ENCODE data around the gene DENND4A. TPM values are rescaled to one million over a fixed set of nuclear protein-coding genes. Genes with fewer than 3 reads are reported as not detected.

The DENND4A gene
- total and polyA plus RNA-seq, 9 of the 15 experiments (the other 6 are each of a cell fraction or from before 2014, with no cell fraction given), result 6.8 to 32.3 (median 19.9) TPM

DNA sequence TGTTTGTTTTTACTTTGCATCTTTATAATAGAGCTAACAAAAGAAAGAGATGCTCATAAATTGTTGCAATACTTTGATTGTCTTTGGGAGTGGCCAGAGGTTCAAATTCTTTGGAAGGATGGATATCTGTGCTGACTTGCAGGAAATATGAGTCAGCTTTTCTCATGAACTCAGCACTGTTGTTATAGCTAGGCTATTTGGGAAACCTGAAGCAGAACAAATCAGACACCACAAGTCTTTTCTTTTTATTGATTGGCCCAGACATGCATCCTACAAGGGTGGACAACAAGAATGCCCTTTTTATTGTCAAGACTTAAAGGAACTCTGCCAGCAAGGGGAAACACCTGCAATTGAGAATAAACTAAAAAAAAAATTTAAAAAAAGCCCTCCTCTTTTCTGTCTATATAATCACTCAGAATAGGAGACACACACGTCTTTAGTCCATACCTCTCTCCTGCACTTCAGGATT lies 4.6 kb upstream of the DENND4A start (continued):
- TF ChIP-seq POLR3G (IDR thresholded peaks at IDR 0.05; ENCODE audit: extremely low read depth, insufficient read length, insufficient replicate concordance), result no peak
- TF ChIP-seq YY1 (IDR thresholded peaks at IDR 0.05; ENCODE audit: borderline replicate concordance in 1 of 3, control insufficient read depth in 1 of 3, extremely low read depth in 1 of 3, insufficient read depth in 3 of 3, insufficient read length in 1 of 3, insufficient replicate concordance in 2 of 3, low read depth in 1 of 3, low read length in 2 of 3), result no peak
- TF ChIP-seq, protein P1, sequence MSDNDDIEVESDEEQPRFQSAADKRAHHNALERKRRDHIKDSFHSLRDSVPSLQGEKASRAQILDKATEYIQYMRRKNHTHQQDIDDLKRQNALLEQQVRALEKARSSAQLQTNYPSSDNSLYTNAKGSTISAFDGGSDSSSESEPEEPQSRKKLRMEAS (CRISPR knock-in tag; IDR thresholded peaks at IDR 0.05), result no peak
- TF ChIP-seq, protein P2, sequence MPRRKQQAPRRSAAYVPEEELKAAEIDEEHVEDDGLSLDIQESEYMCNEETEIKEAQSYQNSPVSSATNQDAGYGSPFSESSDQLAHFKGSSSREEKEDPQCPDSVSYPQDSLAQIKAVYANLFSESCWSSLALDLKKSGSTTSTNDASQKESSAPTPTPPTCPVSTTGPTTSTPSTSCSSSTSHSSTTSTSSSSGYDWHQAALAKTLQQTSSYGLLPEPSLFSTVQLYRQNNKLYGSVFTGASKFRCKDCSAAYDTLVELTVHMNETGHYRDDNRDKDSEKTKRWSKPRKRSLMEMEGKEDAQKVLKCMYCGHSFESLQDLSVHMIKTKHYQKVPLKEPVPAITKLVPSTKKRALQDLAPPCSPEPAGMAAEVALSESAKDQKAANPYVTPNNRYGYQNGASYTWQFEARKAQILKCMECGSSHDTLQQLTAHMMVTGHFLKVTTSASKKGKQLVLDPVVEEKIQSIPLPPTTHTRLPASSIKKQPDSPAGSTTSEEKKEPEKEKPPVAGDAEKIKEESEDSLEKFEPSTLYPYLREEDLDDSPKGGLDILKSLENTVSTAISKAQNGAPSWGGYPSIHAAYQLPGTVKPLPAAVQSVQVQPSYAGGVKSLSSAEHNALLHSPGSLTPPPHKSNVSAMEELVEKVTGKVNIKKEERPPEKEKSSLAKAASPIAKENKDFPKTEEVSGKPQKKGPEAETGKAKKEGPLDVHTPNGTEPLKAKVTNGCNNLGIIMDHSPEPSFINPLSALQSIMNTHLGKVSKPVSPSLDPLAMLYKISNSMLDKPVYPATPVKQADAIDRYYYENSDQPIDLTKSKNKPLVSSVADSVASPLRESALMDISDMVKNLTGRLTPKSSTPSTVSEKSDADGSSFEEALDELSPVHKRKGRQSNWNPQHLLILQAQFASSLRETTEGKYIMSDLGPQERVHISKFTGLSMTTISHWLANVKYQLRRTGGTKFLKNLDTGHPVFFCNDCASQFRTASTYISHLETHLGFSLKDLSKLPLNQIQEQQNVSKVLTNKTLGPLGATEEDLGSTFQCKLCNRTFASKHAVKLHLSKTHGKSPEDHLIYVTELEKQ (CRISPR knock-in tag; IDR thresholded peaks at IDR 0.05), result no peak
- TF ChIP-seq SIX5 (IDR thresholded peaks at IDR 0.05; ENCODE audit: borderline replicate concordance in 1 of 2, insufficient read depth in 1 of 2, low read depth in 1 of 2, low read length in 2 of 2), result no peak
- no peak for TF ChIP-seq ZNF507 (tag; conservative IDR thresholded peaks at IDR 0.05)
- TF ChIP-seq, protein P3, sequence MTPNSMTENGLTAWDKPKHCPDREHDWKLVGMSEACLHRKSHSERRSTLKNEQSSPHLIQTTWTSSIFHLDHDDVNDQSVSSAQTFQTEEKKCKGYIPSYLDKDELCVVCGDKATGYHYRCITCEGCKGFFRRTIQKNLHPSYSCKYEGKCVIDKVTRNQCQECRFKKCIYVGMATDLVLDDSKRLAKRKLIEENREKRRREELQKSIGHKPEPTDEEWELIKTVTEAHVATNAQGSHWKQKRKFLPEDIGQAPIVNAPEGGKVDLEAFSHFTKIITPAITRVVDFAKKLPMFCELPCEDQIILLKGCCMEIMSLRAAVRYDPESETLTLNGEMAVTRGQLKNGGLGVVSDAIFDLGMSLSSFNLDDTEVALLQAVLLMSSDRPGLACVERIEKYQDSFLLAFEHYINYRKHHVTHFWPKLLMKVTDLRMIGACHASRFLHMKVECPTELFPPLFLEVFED (CRISPR knock-in tag; conservative IDR thresholded peaks at IDR 0.05), result no peak
- TF ChIP-seq, protein P4, sequence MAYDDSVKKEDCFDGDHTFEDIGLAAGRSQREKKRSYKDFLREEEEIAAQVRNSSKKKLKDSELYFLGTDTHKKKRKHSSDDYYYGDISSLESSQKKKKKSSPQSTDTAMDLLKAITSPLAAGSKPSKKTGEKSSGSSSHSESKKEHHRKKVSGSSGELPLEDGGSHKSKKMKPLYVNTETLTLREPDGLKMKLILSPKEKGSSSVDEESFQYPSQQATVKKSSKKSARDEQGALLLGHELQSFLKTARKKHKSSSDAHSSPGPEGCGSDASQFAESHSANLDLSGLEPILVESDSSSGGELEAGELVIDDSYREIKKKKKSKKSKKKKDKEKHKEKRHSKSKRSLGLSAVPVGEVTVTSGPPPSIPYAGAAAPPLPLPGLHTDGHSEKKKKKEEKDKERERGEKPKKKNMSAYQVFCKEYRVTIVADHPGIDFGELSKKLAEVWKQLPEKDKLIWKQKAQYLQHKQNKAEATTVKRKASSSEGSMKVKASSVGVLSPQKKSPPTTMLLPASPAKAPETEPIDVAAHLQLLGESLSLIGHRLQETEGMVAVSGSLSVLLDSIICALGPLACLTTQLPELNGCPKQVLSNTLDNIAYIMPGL (CRISPR knock-in tag; IDR thresholded peaks at IDR 0.05), result no peak
- no peak for TF ChIP-seq TARDBP (IDR thresholded peaks at IDR 0.05)
- TF ChIP-seq ZNF707 (CRISPR knock-in tag; conservative IDR thresholded peaks at IDR 0.05), result no peak
- no peak for TF ChIP-seq FUS (optimal IDR thresholded peaks at IDR 0.05; ENCODE audit: low read depth, low read length)
- peak in 1 of 2 experiments; percentile 91; a peak in 2 of 4 replicates for TF ChIP-seq RCOR1 (IDR thresholded peaks at IDR 0.05; ENCODE audit: borderline replicate concordance in 1 of 2, low read depth in 2 of 2, low read length in 2 of 2)
- TF ChIP-seq POLR3A (IDR thresholded peaks at IDR 0.05; ENCODE audit: borderline replicate concordance, extremely low read depth, insufficient read depth, insufficient read length), result no peak
- no peak for TF ChIP-seq KDM2B (CRISPR knock-in tag; IDR thresholded peaks at IDR 0.05)
